Naive thymus-derived CD4-positive, alpha-beta T cell (primary cell): ENCODE measurements around the gene CA10. TPM values are rescaled to one million over a fixed set of nuclear protein-coding genes. Genes with fewer than 3 reads are reported as not detected.

Experiments
- ATAC-seq: fragments of 150-1000 bp; cut with Tn5 transposase; 2 replicates; pipeline ENCODE4 v1.10.0; 2021; ENCODE audit warnings: mild to moderate bottlenecking, moderate library complexity
- CTCF ChIA-PET: fragments of 350-600 bp; sonication (Branson Sonifier 250); formaldehyde crosslinking; loops from one replicate; lab custom pipeline; 2021; ENCODE audit warnings: antibody characterized with exemption; lab: Charles Lee
- POLR2A ChIA-PET: fragments of 350-600 bp; sonication (Branson Sonifier 250); formaldehyde crosslinking; loops from one replicate; lab custom pipeline; 2021; ENCODE audit warnings: antibody characterized with exemption, inconsistent platforms; lab: Charles Lee
- DNase-seq, 9 donors: peaks; one replicate each; pipeline versions ENCODE4 v3.0.0 to v3.0.0-alpha.2; 2020 to 2022; ENCODE audit warnings: mixed read lengths in 1 of 9
- H3K27ac ChIP-seq: one replicate; pipeline ENCODE4 v1.7.0; 2013; ENCODE audit warnings: mild to moderate bottlenecking, low read depth, low read length, moderate library complexity
- H3K27me3 ChIP-seq, 2 donors: one replicate each; pipeline ENCODE4 v1.7.0; 2013; ENCODE audit warnings: low read length in 2 of 2, mild to moderate bottlenecking in 2 of 2, moderate library complexity in 2 of 2; ENCODE audit not compliant: control insufficient read depth in 2 of 2, insufficient read depth in 2 of 2
- H3K36me3 ChIP-seq, 3 experiments: 1 replicate in 2 of 3; 2 replicates in 1 of 3; pipeline ENCODE4 v1.7.0; 2013; ENCODE audit warnings: low read length in 3 of 3, mild to moderate bottlenecking in 3 of 3, moderate library complexity in 1 of 3; ENCODE audit not compliant: insufficient read depth in 3 of 3, control insufficient read depth in 2 of 3
- H3K4me1 ChIP-seq, 2 donors: one replicate each; pipeline ENCODE4 v1.7.0; 2013; ENCODE audit warnings: low read length in 2 of 2, mild to moderate bottlenecking in 2 of 2, moderate library complexity in 1 of 2; ENCODE audit not compliant: control insufficient read depth in 2 of 2, insufficient read depth in 2 of 2
- H3K4me3 ChIP-seq: 2 replicates; pipeline ENCODE4 v1.7.0; 2013; ENCODE audit warnings: mild to moderate bottlenecking, low read length
- H3K9me3 ChIP-seq, 3 experiments: 1 replicate in 2 of 3; 2 replicates in 1 of 3; pipeline ENCODE4 v1.7.0; 2013; ENCODE audit warnings: low read length in 3 of 3; ENCODE audit not compliant: control insufficient read depth in 2 of 3
- H3K27ac Mint-ChIP-seq, 9 donors: one replicate each; pipeline ENCODE4 v1.8.0; 2020 to 2022; ENCODE audit warnings: mixed read lengths in 9 of 9, mild to moderate bottlenecking in 8 of 9, moderate library complexity in 5 of 9, inconsistent platforms in 2 of 9
- H3K27me3 Mint-ChIP-seq, 5 donors: one replicate each; pipeline ENCODE4 v1.8.0; 2021 to 2022; ENCODE audit warnings: mixed read lengths in 5 of 5, mild to moderate bottlenecking in 1 of 5
- H3K36me3 Mint-ChIP-seq, 5 donors: one replicate each; pipeline ENCODE4 v1.8.0; 2020 to 2022; ENCODE audit warnings: mixed read lengths in 5 of 5, mild to moderate bottlenecking in 3 of 5, inconsistent platforms in 1 of 5
- H3K4me1 Mint-ChIP-seq, 7 donors: one replicate each; pipeline ENCODE4 v1.8.0; 2020 to 2022; ENCODE audit warnings: mixed read lengths in 7 of 7, mild to moderate bottlenecking in 3 of 7, inconsistent platforms in 1 of 7
- H3K4me3 Mint-ChIP-seq, 10 donors: one replicate each; pipeline ENCODE4 v1.8.0; 2020 to 2022; ENCODE audit warnings: mild to moderate bottlenecking in 10 of 10, mixed read lengths in 10 of 10, moderate library complexity in 6 of 10, inconsistent platforms in 2 of 10
- H3K9me3 Mint-ChIP-seq, 11 donors: one replicate each; pipeline ENCODE4 v1.8.0; 2020 to 2022; ENCODE audit warnings: mixed read lengths in 11 of 11, mild to moderate bottlenecking in 4 of 11, inconsistent platforms in 1 of 11, moderate library complexity in 1 of 11
- intact Hi-C, 2 donors: fragments of 100-400 bp; cut with micrococcal nuclease; formaldehyde crosslinking; loops; one replicate each; pipeline ENCODE4 v1.15.1; 2023
- polyA plus RNA-seq, 2 donors: library from polyadenylated mRNA; unstranded; fragments of 300-500 nt; fragmentation: Illumina TruSeq; gene quantifications; one replicate each; pipeline ENCODE4 v1.2.3, GENCODE V29; 2021
- total RNA-seq, 6 experiments: library from RNA in 5 of 6; stranded (reverse) in 5 of 6; gene quantifications; 1 replicate in 5 of 6; 2 replicates in 1 of 6; pipeline ENCODE4 v1.2.3 and lab custom pipeline; 2021 to 2026

The CA10 gene
- total and polyA plus RNA-seq, 7 experiments from 2014 or later = not detected

GRCh38 chr17:51733166-51733565 is 425.3 kb downstream of the CA10 start:
- Histone ChIP-seq H3K36me3 (no peaks in the 10 kb centered on the region), H3K27me3 (no peaks in the 10 kb centered on the region), H3K4me3 (no peak overlapping the region), H3K27ac (no peak overlapping the region), H3K9me3 (no peaks in the 10 kb centered on the region), H3K4me1 (no peaks in the 10 kb centered on the region)
- Mint-ChIP-seq H3K9me3 (no peaks in the 10 kb centered on the region), H3K27ac (no peak overlapping the region), H3K4me3 (no peak overlapping the region), H3K4me1 (no peaks in the 10 kb centered on the region), H3K27me3 (peaks cover 3 to 44% (median 11%) of the 10 kb centered on the region in 5 donors), H3K36me3 (no peaks in the 10 kb centered on the region)
- intact Hi-C loops = loop anchor here in 1 of 2 donors (10.0 kb wide), 1 partner anchor 358 kb away; no protein-coding TSS in a partner anchor
- no peak for DNase-seq
- ATAC-seq = no peak
- ChIA-PET POLR2A (no interaction called here), CTCF (interaction anchor here (0.5 kb wide), 1 partner anchor 31 kb away, joined by 3 read pairs; no protein-coding TSS in a partner anchor)

- POLR2A ChIA-PET = no interaction called here
- Histone ChIP-seq H3K4me1 (no peaks in the 10 kb centered on the region), H3K9me3 (no peaks in the 10 kb centered on the region), H3K4me3 (no peak overlapping the region), H3K36me3 (no peaks in the 10 kb centered on the region), H3K27me3 (no peaks in the 10 kb centered on the region), H3K27ac (no peak overlapping the region)
- CTCF ChIA-PET = interaction anchor here (0.5 kb wide), 1 partner anchor 32 kb away, joined by 3 read pairs; no protein-coding TSS in a partner anchor
- peaks cover 0 to 2% (median 0%) of the 10 kb centered on the region in 7 donors for H3K4me1 Mint-ChIP-seq
- intact Hi-C loops = loop anchor here in 1 of 2 donors (10.0 kb wide), 1 partner anchor 357 kb away; no protein-coding TSS in a partner anchor
- H3K4me3 Mint-ChIP-seq = no peak overlapping the region
- H3K27me3 Mint-ChIP-seq = peaks cover 3 to 41% (median 11%) of the 10 kb centered on the region in 5 donors
- DNase-seq = no peak
- no peaks in the 10 kb centered on the region for H3K36me3 Mint-ChIP-seq
- no peak for ATAC-seq
- H3K9me3 Mint-ChIP-seq = no peaks in the 10 kb centered on the region
- H3K27ac Mint-ChIP-seq = no peak overlapping the region
Observed at GRCh38 chr17:51731941-51732722, 426.4 kb downstream of the CA10 start.

- ATAC-seq = no peak
- Histone ChIP-seq H3K36me3 (no peaks in the 10 kb centered on the region), H3K9me3 (no peaks in the 10 kb centered on the region), H3K27ac (no peak overlapping the region), H3K4me1 (no peaks in the 10 kb centered on the region), H3K4me3 (no peak overlapping the region), H3K27me3 (no peaks in the 10 kb centered on the region)
- H3K4me3 Mint-ChIP-seq = no peak overlapping the region
- H3K27me3 Mint-ChIP-seq = peaks cover 5 to 41% (median 11%) of the 10 kb centered on the region in 5 donors
- intact Hi-C loops = loop anchor here in 1 of 2 donors (10.0 kb wide), 1 partner anchor 356 kb away; no protein-coding TSS in a partner anchor
- peaks cover 0 to 5% (median 0%) of the 10 kb centered on the region in 7 donors for H3K4me1 Mint-ChIP-seq
- CTCF ChIA-PET = no interaction called here
- no peak for DNase-seq
- H3K36me3 Mint-ChIP-seq = no peaks in the 10 kb centered on the region
- no peak overlapping the region for H3K27ac Mint-ChIP-seq
- POLR2A ChIA-PET = no interaction called here
- H3K9me3 Mint-ChIP-seq = no peaks in the 10 kb centered on the region
Observed at GRCh38 chr17:51730303-51731050, 428.0 kb downstream of the CA10 start.

GRCh38 chr17:51725185-51725584 is 433.3 kb downstream of the CA10 start:
- no peaks in the 10 kb centered on the region for H3K36me3 Mint-ChIP-seq
- Histone ChIP-seq H3K4me1 (no peaks in the 10 kb centered on the region), H3K4me3 (no peak overlapping the region), H3K27ac (no peak overlapping the region), H3K9me3 (no peaks in the 10 kb centered on the region), H3K27me3 (no peaks in the 10 kb centered on the region), H3K36me3 (no peaks in the 10 kb centered on the region)
- no peak for ATAC-seq
- peaks cover 0 to 5% (median 0%) of the 10 kb centered on the region in 11 donors for H3K9me3 Mint-ChIP-seq
- intact Hi-C loops = no loop called here
- ChIA-PET POLR2A (no interaction called here), CTCF (no interaction called here)
- H3K27me3 Mint-ChIP-seq = peaks cover 0 to 12% (median 10%) of the 10 kb centered on the region in 5 donors
- DNase-seq = no peak
- no peak overlapping the region for H3K4me3 Mint-ChIP-seq
- peaks cover 0 to 5% (median 0%) of the 10 kb centered on the region in 7 donors for H3K4me1 Mint-ChIP-seq
- H3K27ac Mint-ChIP-seq = no peak overlapping the region

- Mint-ChIP-seq H3K36me3 (no peaks in the 10 kb centered on the region), H3K4me1 (peaks cover 0 to 5% (median 0%) of the 10 kb centered on the region in 7 donors), H3K27me3 (peaks cover 0 to 15% (median 12%) of the 10 kb centered on the region in 5 donors), H3K9me3 (peaks cover 0 to 5% (median 0%) of the 10 kb centered on the region in 11 donors), H3K4me3 (no peak overlapping the region), H3K27ac (no peak overlapping the region)
- H3K27ac ChIP-seq = no peak overlapping the region
- no peak overlapping the region for H3K4me3 ChIP-seq
- ATAC-seq (no peak), DNase-seq (no peak)
- POLR2A ChIA-PET = no interaction called here
- intact Hi-C loops = no loop called here
- H3K4me1 ChIP-seq = no peaks in the 10 kb centered on the region
- no peaks in the 10 kb centered on the region for H3K36me3 ChIP-seq
- H3K27me3 ChIP-seq = no peaks in the 10 kb centered on the region
- no peaks in the 10 kb centered on the region for H3K9me3 ChIP-seq
- CTCF ChIA-PET = no interaction called here
Observed at GRCh38 chr17:51724043-51724580, 434.4 kb downstream of the CA10 start.

- ATAC-seq = no peak
- H3K36me3 Mint-ChIP-seq = no peaks in the 10 kb centered on the region
- Histone ChIP-seq H3K27me3 (no peaks in the 10 kb centered on the region), H3K9me3 (no peaks in the 10 kb centered on the region), H3K27ac (no peak overlapping the region), H3K4me3 (no peak overlapping the region), H3K36me3 (no peaks in the 10 kb centered on the region), H3K4me1 (no peaks in the 10 kb centered on the region)
- H3K4me1 Mint-ChIP-seq = peaks cover 0 to 5% (median 0%) of the 10 kb centered on the region in 7 donors
- no peak overlapping the region for H3K27ac Mint-ChIP-seq
- intact Hi-C loops = no loop called here
- ChIA-PET CTCF (no interaction called here), POLR2A (no interaction called here)
- H3K27me3 Mint-ChIP-seq = peaks cover 2 to 21% (median 9%) of the 10 kb centered on the region in 5 donors
- H3K9me3 Mint-ChIP-seq = peaks cover 0 to 5% (median 0%) of the 10 kb centered on the region in 11 donors
- no peak overlapping the region for H3K4me3 Mint-ChIP-seq
- DNase-seq = no peak
Observed at GRCh38 chr17:51722994-51723393, 435.5 kb downstream of the CA10 start.
